ENCODE results near the gene ATP1A1.
A peak's percentile ranks its signal among the peaks of the same experiment; 100 is the strongest.

The ATP1A1 gene

GRCh38 chr1:116392717-116393404, 19.8 kb downstream of the ATP1A1 start:
- Mint-ChIP-seq H3K4me1 (ENCODE audit: low read depth in 2 of 2) (peaks cover 28 to 34% of the 10 kb centered on the region in 2 donors), H3K4me3 (no peak overlapping the region), H3K27me3 (no peaks in the 10 kb centered on the region), H3K27ac (peak overlapping the region; percentile 70 to 75), H3K9me3 (no peaks in the 10 kb centered on the region), H3K36me3 (ENCODE audit: insufficient read depth) (peaks cover 96% of the 10 kb centered on the region)
- DNase-seq (no peak), ATAC-seq (replicated peaks) (no peak)

DNA sequence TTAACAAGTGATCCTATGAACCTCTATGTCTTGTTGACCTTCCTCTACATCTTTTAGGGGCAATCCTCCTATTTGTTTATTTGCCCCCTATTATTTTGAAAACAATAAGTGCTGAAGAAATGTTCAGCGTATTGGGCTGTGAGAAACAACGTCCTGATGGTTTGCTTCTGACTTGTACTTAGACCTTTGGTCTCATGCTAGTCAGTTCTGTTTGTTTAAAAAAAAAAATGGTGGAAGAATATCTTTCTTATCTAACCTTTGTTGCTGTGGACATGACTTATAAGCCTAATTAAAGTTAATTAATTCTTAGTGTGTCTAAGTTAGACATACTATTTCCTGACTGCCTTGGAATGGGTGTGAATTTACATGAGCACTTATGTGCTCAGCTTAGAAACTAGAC, 20.7 kb downstream of the ATP1A1 start:
- H3K9me3 Mint-ChIP-seq, result no peaks in the 10 kb centered on the region
- H3K4me3 Mint-ChIP-seq, result no peak overlapping the region
- no peaks in the 10 kb centered on the region for H3K27me3 Mint-ChIP-seq
- ATAC-seq (replicated peaks) (no peak), DNase-seq (no peak)
- H3K36me3 Mint-ChIP-seq (ENCODE audit: insufficient read depth), result peaks cover 96% of the 10 kb centered on the region
- H3K27ac Mint-ChIP-seq, result no peak overlapping the region
- H3K4me1 Mint-ChIP-seq (ENCODE audit: low read depth in 2 of 2), result peaks cover 26 to 34% of the 10 kb centered on the region in 2 donors

DNA sequence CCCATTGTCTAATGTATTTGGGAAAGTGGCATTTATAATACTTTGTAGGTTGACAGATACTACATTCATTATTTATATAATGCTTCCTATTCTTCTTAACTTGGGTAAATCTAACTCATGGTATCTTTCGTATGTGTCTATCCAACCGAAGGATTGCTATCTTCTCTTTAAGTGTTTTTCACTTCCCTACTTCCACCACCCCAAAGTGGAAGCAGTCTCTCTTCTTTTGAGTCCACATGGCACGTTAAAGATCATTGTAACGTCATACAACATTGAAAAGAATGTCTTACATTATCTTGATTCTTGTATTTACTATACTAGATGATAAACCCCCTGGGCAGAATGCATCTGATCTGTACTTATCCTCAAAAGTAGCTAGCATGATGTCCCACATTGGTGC, 21.2 kb downstream of the ATP1A1 start:
- Mint-ChIP-seq H3K27ac (no peak overlapping the region), H3K4me3 (no peak overlapping the region), H3K27me3 (no peaks in the 10 kb centered on the region), H3K9me3 (no peaks in the 10 kb centered on the region), H3K36me3 (ENCODE audit: insufficient read depth) (peaks cover 96% of the 10 kb centered on the region), H3K4me1 (ENCODE audit: low read depth in 2 of 2) (peaks cover 21 to 34% of the 10 kb centered on the region in 2 donors)
- ATAC-seq (replicated peaks), result no peak
- no peak for DNase-seq

- DNase-seq (no peak), ATAC-seq (replicated peaks) (no peak)
- Mint-ChIP-seq H3K4me1 (ENCODE audit: low read depth in 2 of 2) (peaks cover 13 to 17% of the 10 kb centered on the region in 2 donors), H3K27me3 (no peaks in the 10 kb centered on the region), H3K27ac (no peak overlapping the region), H3K36me3 (ENCODE audit: insufficient read depth) (peaks cover 98% of the 10 kb centered on the region), H3K9me3 (no peaks in the 10 kb centered on the region), H3K4me3 (no peak overlapping the region)
Measured at GRCh38 chr1:116396769-116397168, 23.7 kb downstream of the ATP1A1 start.

DNA sequence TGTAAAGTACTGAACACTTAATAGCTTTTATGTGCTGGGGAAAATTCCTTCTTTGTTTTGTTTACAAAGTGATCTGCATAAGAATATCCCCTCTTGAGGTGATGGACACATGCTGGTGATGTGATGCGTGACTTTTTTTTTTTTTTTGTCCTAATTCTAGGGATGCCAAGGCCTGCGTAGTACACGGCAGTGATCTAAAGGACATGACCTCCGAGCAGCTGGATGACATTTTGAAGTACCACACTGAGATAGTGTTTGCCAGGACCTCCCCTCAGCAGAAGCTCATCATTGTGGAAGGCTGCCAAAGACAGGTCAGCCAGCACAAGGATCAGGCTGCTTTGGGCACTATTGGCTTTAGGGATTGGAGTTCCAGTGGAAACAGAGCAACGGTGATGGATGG, 24.7 kb downstream of the ATP1A1 start:
- H3K36me3 Mint-ChIP-seq (ENCODE audit: insufficient read depth), result peaks cover 100% of the 10 kb centered on the region
- no peaks in the 10 kb centered on the region for H3K27me3 Mint-ChIP-seq
- no peak overlapping the region for H3K4me3 Mint-ChIP-seq
- H3K9me3 Mint-ChIP-seq, result no peaks in the 10 kb centered on the region
- DNase-seq, result no peak
- peak overlapping the region in 1 of 2 donors; percentile 65 for H3K27ac Mint-ChIP-seq
- H3K4me1 Mint-ChIP-seq (ENCODE audit: low read depth in 2 of 2), result peaks cover 15 to 21% of the 10 kb centered on the region in 2 donors
- ATAC-seq (replicated peaks), result no peak

GRCh38 chr1:116400780-116401179, 27.7 kb downstream of the ATP1A1 start:
- Mint-ChIP-seq H3K4me3 (no peak overlapping the region), H3K27ac (peak overlapping the region; percentile 67 to 77), H3K27me3 (no peaks in the 10 kb centered on the region), H3K4me1 (ENCODE audit: low read depth in 2 of 2) (peaks cover 14 to 22% of the 10 kb centered on the region in 2 donors), H3K9me3 (no peaks in the 10 kb centered on the region), H3K36me3 (ENCODE audit: insufficient read depth) (peaks cover 100% of the 10 kb centered on the region)
- DNase-seq, result no peak
- no peak for ATAC-seq (replicated peaks)

DNA sequence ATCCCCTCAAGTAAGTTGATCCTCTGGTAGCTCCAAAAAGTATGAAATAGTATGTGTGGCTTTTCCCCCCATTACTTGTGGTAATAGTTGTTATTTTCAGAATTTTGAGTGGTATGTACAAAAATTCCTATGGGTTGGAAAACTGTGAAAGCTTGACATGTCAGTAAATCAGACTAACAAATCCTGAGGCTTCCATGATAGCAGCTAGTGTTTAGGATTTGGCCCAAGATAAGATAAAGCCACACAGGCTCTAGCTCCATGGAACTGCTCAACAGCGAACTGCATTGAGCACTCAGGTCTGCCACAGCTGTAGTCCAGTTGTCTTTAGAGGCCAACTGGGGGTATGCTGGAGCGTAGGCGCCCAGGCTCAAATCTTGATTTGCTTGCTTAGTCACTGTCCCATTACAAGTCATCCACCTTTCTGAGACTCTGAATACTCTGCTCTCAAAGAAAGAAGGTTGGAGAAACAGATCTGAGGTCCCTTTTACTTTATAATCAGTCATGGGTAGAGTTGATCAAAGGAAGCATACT, 28.7 kb downstream of the ATP1A1 start:
- Mint-ChIP-seq H3K4me1 (ENCODE audit: low read depth in 2 of 2) (peaks cover 14 to 22% of the 10 kb centered on the region in 2 donors), H3K36me3 (ENCODE audit: insufficient read depth) (peaks cover 96% of the 10 kb centered on the region), H3K4me3 (no peak overlapping the region), H3K9me3 (no peaks in the 10 kb centered on the region), H3K27me3 (no peaks in the 10 kb centered on the region), H3K27ac (peak overlapping the region; percentile 67 to 77)
- ATAC-seq (replicated peaks) (no peak), DNase-seq (no peak)

- peak; percentile 63 for ATAC-seq (replicated peaks)
- Mint-ChIP-seq H3K27me3 (no peaks in the 10 kb centered on the region), H3K9me3 (no peaks in the 10 kb centered on the region), H3K4me1 (ENCODE audit: low read depth in 2 of 2) (peaks cover 14 to 22% of the 10 kb centered on the region in 2 donors), H3K36me3 (ENCODE audit: insufficient read depth) (peaks cover 95% of the 10 kb centered on the region), H3K27ac (peak overlapping the region; percentile 67 to 77), H3K4me3 (no peak overlapping the region)
- DNase-seq, result no peak
Measured at GRCh38 chr1:116402333-116402732, 29.3 kb downstream of the ATP1A1 start.

DNA sequence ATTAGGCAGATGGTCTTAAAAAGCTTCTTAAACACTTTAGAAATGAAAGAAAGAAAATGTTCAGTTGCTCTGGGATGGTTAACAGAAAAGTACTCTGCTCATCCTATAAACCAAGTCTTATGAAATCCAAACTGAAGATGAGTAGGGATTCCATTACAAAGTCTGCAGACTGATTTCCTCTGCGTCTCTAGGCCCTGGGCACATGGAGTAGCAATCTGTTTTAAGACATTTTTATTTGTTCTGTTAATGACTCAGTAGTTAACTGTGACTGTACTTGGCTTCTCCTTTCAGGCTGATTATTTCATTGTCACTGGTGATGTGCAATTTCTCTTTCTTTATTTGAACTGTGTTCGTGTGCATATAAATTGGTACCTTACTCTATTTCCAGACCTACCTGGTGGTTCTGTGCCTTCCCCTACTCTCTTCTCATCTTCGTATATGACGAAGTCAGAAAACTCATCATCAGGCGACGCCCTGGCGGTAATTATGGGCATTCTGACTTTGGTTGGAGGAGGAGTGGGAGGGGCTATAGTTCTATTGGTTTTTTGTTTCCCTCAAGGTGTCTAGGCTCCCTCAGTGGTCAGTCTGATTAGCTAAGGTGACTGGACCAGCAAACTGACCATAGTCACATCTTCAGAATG, 30.6 kb downstream of the ATP1A1 start:
- H3K4me1 Mint-ChIP-seq (ENCODE audit: low read depth in 2 of 2), result peaks cover 14 to 25% of the 10 kb centered on the region in 2 donors
- no peaks in the 10 kb centered on the region for H3K27me3 Mint-ChIP-seq
- no peak overlapping the region for H3K4me3 Mint-ChIP-seq
- peaks cover 82% of the 10 kb centered on the region for H3K36me3 Mint-ChIP-seq (ENCODE audit: insufficient read depth)
- ATAC-seq (replicated peaks), result no peak
- H3K27ac Mint-ChIP-seq, result peak overlapping the region; percentile 42 to 67
- no peak for DNase-seq
- no peaks in the 10 kb centered on the region for H3K9me3 Mint-ChIP-seq

- peaks cover 71% of the 10 kb centered on the region for H3K36me3 Mint-ChIP-seq (ENCODE audit: insufficient read depth)
- H3K4me1 Mint-ChIP-seq (ENCODE audit: low read depth in 2 of 2), result peaks cover 14 to 25% of the 10 kb centered on the region in 2 donors
- no peak for DNase-seq
- H3K27me3 Mint-ChIP-seq, result no peaks in the 10 kb centered on the region
- ATAC-seq (replicated peaks), result no peak
- H3K27ac Mint-ChIP-seq, result peak overlapping the region; percentile 7 to 62
- H3K9me3 Mint-ChIP-seq, result no peaks in the 10 kb centered on the region
- H3K4me3 Mint-ChIP-seq, result no peak overlapping the region
Measured at GRCh38 chr1:116404699-116405098, 31.7 kb downstream of the ATP1A1 start.

DNA sequence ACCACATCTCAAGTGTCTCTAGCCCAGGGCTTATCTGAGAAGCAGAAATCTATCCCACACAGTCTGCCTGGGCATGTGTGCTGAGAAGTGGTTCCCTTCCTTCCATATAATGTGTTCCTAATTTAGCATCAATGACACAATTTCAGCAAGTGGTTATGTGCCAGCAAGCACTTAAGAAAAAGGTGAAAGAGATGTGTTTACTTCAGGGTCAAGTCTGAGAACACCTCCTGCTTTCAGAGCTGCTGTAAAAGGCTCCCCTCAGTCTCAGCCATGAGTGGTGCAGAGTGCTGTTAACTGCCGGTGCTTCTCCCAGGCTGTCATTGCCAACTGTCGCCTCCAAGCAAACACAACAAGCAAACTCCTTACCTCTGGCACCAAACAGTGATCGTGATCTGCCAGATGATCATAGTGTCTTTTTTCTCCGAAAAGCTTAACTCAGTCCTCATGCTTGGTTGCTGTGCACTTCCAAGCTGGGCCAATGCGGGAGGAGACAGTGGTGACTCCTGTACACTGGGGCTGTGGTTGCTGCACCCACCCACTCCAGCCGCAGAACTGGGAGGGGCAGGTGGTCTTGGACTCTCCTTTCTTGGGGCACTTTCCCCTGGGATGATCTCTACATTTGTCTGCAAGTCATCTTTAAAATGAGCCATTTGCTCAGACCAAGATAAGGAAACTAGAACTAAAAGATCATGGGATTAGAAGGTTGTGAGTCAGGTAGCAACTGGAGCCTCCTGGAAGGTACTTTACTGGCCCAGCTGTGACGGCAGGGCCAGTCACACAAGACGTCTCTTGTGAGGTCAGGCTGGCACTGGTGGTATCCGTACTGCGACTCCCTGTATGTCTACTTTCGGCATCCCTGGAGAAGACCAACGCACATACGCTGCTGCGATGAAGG, 32.4 kb downstream of the ATP1A1 start:
- no peak for DNase-seq
- Mint-ChIP-seq H3K36me3 (ENCODE audit: insufficient read depth) (peaks cover 63% of the 10 kb centered on the region), H3K27me3 (no peaks in the 10 kb centered on the region)

GRCh38 chr1:116407033-116407432, 34.0 kb downstream of the ATP1A1 start:
- DNase-seq, result no peak
- H3K4me1 Mint-ChIP-seq (ENCODE audit: low read depth in 2 of 2), result peaks cover 6 to 16% of the 10 kb centered on the region in 2 donors
- ATAC-seq (replicated peaks), result no peak
- H3K4me3 Mint-ChIP-seq, result no peak overlapping the region
- no peaks in the 10 kb centered on the region for H3K27me3 Mint-ChIP-seq
- H3K9me3 Mint-ChIP-seq, result no peaks in the 10 kb centered on the region
- H3K27ac Mint-ChIP-seq, result peak overlapping the region; percentile 7 to 62
- peaks cover 48% of the 10 kb centered on the region for H3K36me3 Mint-ChIP-seq (ENCODE audit: insufficient read depth)

More for the DNA sequence above, 32.4 kb downstream of the ATP1A1 start:
- Mint-ChIP-seq H3K27ac (peak overlapping the region; percentile 7 to 62), H3K4me1 (ENCODE audit: low read depth in 2 of 2) (peaks cover 11 to 25% of the 10 kb centered on the region in 2 donors), H3K9me3 (no peaks in the 10 kb centered on the region), H3K4me3 (no peak overlapping the region)
- ATAC-seq (replicated peaks), result no peak

DNA sequence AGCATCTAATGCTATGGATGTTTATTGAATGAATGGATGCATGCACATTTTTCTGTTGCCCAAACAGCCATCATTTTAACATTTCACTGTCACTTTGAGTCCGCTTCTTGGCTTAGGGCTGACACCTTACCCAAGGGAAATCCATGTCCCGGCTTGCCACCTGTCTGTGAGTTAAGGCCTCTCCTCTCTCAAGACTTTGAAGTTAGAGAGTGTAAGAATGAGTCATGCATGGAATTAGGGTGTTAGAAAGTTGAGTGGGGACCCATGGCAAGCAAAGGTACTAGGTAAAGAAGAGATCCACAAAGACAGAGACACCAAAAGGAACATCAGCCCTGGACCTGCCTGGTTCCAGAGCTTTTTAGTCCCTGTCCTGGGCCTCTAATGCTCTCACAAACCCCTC, 35.1 kb downstream of the ATP1A1 start:
- ATAC-seq (replicated peaks) (no peak), DNase-seq (no peak)
- Mint-ChIP-seq H3K9me3 (no peaks in the 10 kb centered on the region), H3K27me3 (no peaks in the 10 kb centered on the region), H3K4me1 (ENCODE audit: low read depth in 2 of 2) (peaks cover 0 to 7% of the 10 kb centered on the region in 2 donors), H3K36me3 (ENCODE audit: insufficient read depth) (peaks cover 36% of the 10 kb centered on the region), H3K4me3 (no peak overlapping the region), H3K27ac (peak overlapping the region in 1 of 2 donors; percentile 69)

Data from effector memory CD8-positive, alpha-beta T cell (primary cell).